ENCODE measurements around the gene FUOM.
"Not testable (repeated sequence)": the region's sequence is repeated elsewhere in the genome, so short reads cannot be mapped to it uniquely, and the experiment has no call there.

The FUOM gene

DNA sequence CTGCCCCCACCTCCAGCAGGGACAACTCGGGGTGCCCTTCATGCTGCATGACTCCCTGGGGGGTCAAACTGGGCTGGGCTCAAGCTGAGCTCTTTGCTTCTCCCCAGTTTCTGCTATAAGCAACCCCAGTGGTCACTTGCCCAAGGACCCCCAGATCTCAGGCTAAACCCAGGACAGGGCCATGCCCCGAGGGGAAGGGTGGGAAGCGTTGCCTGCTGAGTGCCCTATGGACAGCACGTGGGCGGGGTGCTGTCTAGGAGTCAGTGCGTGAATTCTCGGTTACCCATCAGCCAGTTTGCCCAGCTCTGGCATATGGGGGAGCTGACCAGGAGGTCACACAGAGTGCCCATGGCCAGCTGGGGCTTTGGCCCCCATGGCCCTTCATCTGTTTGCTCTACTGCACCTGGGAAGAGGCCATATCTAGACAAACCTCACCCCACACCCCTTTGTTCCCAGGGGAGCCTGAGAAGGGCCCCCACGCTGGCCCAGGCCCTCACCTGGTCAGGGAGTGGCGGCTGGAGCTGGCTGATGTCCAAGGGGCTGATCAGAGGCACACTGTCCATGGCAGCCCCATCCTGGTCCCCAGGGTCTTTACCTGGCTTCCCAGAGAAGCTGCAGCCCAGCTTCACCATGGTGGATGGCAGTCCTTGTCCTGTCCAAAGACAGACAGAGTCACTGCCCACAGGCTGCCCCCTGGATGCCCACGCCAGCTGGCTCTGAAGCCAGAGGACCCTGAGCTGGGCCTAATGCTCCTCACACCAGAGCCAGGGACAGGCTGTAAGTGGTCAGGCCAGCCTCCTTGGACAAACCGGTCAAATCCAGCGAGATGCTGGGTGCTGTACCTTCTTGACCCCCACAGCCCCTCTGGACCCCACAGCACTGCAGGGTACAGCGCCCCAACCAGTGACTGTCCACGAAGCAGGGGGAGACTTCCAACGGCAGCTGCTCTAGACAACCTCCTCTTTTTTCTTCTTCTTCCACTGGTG is 29.2 kb downstream of the FUOM start:
- no peak for DNase-seq

DNA sequence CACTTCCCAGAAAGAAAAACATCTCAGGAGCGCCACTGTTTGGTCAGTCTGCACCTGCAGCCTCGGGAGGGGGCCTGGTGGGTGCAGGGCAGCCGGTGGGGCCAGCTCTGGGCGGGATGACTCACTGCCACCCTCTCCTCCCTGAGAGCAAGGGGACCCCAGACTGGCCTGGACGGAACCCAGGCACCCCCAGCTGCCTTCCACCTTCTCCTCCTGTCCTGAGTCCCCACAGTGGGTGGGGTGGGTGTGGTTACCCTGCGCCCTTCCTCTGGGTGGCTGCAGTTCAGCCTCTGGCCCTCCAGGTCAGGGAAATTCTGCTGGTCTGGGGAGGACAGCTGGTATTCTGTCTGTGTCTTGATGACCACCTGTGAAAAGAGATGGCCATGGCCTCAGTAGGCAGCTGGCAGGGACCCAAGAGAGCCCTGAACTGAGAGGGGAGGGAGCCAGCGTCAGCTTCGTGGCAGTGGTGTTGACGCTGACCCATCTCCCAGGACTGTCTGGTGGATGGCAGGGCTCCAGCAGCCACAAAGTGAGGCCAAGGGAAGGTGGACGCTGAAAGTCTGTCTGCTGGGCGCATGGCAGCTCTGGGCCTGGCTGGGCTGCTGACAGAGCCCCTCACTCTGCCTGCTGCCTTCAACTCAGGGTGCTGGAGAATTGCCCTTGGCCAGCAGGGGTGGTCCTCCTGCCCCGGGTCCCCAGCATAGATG is 30.0 kb downstream of the FUOM start:
- DNase-seq = no peak

DNA sequence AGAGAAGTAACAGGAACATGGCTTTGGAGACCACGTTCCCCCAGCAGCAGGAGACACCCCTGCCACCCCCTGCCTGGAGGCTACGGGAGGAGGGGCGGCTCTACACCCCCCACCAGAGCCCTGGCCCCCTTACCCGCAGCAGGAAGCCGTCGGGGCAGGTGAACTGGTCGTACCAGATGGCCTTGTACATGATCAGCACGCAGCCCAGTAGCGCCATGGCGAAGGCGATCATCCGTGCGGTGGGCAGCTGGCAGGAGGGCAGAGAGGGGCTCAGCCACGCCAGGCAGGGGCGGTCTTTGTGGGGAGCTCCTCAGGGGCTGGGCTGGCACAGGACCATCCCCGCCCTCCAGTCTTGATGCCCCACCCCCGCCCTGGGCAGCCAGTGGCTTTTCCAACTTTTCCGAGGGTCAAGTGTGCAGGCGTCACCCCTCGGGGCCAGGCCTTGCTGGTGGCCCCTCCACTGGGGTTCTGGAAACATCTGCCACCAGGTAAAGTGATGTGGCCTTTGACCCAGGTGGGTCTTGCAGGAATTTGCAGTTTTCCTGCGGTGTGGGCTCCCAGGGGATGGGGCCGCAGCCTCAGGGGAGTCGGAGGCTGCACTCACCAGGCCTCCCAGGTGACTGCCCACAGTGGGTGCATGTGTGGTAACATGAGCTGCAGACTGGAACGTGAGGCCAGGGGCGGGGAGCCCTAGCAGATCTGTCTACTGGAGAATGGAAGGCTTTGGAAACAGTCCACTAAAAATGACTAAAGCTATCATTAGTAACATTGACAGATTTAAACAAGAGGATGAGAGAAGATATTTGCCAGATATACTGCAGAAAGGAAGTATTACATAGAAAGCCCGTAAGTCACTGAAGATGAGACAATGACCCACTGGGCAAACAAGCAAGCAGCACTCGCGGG is 30.8 kb downstream of the FUOM start:
- DNase-seq = no peak

DNA sequence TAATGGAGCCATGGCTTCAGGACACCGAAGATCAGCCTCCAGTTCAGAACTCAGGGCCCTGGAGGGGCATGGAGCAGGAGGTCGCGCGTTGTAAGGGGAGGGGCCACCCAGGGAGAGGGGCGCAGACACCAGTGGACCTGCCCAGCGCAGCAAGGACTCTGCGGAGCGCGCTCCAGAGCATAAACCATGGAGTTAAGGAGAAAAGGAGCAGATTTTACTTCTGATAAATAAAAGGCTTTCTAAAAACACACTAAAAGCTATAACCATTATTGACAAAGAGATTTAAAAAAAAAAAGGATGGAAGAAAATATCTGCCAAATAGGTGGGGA is 31.6 kb downstream of the FUOM start:
- no peak for DNase-seq

DNA sequence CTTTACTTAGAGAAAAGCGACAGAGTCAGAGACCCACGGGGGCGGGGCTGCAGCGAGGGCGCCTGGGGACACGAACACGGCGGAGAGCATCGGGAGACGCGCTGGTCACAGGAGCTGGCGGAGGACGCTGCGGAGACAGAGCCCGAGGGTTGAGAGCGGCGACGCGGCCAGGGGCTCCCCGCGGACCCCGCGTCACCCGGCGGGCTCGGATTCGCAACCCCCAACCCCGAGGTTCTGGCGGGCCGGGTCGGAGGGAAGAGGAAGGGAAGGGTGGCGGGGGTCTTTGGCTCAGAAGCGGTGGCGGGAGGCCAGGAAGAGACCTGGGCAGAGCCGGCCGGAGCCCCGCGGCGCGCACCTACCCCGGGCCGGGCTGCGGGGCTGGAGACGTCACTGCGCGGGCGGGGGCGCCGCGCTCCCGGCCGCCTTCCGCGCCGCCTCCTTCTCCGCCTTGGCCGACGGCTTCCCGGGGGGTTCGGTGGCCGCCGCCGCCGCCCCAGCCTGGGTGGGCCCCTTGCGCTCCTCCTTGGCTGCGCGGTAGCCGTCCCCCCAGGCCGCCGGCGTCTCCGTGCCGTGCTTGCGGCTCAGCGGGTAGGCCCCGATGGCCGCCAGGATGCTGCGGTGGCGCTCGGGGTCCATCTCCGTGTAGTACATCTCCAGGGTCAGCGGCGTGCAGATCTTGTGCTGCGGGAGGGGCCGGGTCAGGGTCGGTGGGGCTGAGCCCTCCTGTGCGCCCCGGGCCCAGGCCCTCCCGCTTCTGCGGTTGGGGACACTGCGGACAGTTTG is 32.2 kb downstream of the FUOM start:
- DNase-seq = peak; percentile 31

DNA sequence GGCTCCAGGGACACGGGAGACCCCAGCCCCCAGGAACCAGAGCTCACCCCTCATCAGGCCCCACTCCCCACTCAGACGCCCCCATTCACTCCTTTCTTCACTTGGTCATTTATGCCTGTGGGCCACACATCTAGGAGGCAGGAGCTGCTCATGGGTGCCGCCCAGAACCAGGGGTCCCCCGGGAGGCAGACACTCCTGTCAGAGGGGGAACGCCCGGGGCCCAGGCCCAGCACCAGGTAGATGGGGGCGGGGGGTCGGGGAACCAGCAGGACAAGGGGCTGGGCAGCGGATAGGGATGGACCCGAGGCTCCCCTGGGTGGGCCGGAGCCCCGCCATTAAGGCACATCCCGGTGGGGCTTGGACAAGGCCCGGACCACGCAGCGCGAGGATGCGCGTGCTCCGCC is 33.0 kb downstream of the FUOM start:
- no peak for DNase-seq

DNA sequence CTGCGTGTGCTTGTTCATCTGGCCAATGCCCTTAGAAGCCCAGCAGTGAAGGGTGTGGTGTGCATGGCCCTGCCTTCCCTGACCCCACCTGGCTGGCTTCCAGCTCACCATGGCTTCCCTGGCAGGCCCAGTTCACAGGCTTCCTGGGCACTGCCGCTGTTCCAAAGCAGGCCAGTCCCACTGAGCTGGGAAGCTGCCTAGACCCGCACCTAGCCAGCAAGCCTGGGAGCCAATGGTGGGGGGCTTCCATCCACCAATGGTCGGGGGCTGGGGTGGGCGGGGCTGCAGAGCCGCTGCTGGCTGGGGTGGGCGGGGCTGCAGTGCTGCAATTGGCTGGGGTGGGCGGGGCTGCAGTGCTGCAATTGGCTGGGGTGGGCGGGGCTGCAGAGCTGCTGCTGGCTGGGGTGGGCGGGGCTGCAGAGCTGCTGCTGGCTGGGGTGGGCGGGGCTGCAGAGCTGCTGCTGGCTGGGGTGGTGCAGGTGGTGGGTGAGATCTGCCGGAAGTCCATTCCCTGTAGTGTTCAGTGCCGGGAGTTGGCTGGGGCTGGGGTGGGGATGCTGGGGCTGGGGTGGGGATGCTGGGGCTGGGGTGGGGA is 33.5 kb downstream of the FUOM start:
- DNase-seq = peak; percentile 80

DNA sequence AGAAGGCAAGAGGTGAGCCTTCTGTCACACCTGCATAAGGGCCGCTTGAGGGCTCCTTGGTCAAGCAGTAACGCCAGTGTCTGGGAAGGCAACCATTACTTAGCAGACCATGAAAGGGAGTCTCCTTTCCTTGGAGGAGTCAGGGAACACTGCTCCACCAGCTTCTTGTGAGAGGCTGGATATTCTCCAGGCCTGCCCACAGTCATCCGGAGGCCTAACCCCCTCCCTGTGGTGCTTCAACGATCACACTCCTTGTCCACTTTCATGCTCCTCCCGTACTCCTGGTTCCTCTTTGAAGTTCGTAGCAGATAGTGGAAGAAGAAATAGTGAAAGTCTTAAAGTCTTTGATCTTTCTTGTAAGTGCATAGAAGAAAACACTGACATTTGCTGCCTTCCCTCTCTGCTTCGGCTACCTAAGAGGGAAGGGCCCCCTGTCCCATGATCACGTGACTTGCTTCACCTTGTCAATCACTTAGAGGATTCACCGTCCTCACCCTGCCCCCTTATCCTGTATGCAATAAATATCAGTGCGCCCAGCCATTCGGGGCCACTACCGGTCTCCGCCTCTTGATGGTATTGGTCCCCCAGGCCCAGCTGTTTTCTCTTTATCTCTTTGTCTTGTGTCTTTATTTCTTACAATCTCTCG is 35.6 kb downstream of the FUOM start:
- DNase-seq = not testable (repeated sequence)

DNA sequence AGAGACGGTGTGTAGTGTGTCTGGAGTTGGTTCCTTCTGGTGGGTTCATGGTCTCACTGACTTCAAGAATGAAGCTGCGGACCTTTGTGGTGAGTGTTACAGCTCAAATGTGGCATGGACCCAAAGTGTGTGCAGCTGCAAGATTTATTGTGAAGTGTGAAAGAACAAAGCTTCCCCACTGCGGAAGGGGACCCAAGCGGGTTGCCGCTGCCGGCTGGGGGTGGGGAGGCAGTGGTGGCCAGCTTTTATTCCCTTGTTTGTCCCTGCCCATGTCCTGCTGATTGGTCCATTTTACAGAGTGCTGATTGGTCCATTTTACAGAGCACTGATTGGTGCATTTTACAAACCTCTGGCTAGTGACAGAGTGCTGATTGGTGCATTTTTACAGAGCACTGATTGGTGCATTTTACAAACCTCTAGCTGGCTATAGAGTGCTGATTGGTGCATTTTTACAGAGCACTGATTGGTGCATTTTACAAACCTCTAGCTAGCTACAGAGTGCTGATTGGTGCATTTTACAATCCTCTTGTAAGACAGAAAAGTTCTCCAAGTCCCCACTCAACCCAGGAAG is 36.9 kb downstream of the FUOM start:
- peak; percentile 16 for DNase-seq

DNA sequence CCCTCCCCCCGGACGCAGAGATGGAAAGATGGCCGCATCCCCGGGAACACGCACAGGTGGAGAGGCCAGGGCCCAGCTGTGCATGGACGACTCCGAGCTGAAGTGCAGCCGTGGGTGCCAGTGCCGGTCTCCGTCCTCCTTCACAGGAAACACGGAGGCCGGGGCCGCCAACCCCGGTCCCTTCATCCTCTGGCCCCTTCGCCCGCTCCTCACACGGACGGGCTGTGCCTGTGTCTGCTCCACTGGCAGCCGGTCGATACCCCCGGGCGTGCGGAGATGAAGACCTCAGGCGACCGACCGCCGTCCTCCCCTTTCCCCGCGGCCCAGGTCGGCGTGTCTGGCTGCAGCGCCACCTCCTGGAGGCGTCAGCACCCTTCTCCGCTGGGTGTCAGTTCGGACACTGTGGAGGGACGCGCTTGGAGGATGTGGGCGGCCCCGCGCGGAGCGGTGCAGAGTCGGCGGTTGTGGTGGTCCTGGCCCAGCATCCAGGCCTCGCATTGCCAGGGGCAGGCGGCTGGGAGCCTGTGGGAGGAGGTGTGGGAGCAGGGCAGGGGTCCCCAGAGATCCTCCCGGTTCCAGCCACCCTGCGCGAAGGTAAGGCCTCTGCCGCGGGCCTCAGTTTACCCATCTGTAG is 39.2 kb downstream of the FUOM start:
- DNase-seq = peak; percentile 78

DNA sequence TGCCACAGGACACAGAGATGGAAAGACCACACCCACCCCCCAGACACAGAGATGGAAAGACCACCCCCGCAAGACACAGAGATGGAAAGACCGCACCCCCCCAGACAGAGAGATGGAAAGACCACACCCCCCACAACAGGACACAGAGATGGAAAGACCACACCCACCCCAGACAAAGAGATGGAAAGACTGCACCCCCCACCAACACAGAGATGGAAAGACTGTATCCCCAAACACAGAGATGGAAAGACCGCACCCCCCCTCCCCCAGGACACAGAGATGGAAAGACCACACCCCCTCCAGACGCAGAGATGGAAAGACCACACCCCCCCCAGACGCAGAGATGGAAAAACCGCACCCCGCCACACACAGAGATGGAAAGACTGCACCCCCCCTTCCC is 41.1 kb downstream of the FUOM start:
- no peak for DNase-seq

DNA sequence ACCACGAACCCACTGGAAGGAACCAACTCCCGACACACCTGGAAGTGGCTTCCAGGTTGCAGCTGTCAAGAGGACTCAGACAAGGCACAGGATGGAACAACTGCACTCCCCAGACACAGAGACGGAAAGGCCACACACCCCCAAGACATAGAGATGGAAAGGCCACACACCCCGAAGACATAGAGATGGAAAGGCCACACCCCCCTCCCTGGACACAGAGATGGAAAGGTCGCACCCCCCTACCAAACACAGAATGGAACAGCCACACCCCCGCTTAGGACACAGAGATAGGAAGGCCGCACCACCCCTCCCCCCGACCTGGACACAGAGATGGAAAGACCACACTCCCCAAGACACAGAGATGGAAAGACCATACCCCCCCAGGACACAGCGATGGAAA is 41.6 kb downstream of the FUOM start:
- no peak for DNase-seq

DNA sequence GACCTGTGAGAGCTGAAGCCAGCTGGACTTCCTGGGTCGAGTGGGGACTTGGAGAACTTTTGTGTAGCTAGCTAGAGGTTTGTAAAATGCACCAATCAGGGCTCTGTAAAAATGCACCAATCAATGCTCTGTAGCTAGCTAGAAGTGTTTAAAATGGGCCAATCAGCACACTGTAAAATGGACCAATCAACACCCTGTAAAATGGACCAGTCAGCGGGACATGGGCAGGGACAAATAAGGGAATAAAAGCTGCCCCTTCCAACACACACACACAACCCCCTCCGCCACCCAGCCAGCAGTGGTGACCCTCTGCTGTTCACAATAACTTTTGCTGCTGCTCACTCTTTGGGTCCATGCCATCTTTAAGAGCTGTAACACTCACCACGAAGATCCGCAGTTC is 42.0 kb downstream of the FUOM start:
- DNase-seq = no peak

DNA sequence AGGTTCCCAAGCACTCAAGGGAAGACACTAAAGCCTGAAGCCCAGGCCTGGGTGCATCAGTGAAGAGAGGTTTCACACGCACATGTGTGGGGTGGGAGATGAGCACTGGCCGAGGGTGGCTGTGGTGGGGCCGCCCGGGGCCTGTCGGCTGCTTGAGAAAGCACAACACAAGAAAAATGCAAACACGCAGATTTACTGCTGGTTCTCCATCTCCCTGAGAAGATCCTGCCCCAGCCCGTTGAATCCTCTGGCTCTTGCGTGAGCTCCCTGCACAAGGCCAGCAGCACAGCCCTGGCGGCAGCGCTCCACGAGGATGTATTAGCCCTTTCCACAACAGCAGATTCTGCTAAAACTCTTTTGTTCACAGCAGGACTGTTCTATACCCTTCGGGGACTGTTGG is 42.9 kb downstream of the FUOM start:
- no peak for DNase-seq

DNA sequence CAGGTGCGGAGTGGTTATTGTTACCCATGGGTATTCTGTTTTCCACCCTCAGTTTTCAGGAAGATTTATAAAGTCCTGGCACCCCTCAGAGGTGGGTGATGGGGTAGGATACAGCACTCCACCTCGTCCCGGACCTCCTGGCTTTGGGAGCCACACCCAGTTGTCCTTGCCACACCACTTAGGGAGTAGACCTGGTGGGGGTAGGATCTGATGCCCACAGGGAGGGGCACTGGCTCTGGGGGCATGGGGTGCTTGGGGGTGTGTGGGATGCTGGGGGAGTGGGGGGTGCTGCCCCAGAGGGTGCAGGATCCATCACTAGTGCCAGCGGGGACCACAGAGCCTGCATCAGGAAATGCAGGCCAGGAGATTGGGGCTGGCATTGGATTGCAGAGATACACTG is 44.6 kb downstream of the FUOM start:
- no peak for DNase-seq

DNA sequence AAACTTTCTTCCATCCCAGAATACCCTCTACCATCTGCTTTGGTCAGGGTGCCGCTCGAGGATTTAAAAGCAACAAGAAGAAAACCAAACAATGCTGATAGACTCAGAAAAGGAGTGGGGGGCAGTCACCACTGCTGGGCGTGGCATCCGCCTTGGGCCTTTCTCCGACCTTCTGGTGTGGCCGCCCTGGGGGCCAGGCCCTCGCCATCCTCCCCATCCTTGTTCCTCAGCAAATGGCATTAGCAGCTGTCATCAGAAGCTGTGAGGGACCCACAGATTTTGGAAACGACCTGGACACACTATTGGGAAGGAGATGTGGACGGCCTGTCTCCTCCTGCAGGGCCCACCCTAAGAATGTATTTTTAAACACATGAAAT is 45.1 kb downstream of the FUOM start:
- no peak for DNase-seq

DNA sequence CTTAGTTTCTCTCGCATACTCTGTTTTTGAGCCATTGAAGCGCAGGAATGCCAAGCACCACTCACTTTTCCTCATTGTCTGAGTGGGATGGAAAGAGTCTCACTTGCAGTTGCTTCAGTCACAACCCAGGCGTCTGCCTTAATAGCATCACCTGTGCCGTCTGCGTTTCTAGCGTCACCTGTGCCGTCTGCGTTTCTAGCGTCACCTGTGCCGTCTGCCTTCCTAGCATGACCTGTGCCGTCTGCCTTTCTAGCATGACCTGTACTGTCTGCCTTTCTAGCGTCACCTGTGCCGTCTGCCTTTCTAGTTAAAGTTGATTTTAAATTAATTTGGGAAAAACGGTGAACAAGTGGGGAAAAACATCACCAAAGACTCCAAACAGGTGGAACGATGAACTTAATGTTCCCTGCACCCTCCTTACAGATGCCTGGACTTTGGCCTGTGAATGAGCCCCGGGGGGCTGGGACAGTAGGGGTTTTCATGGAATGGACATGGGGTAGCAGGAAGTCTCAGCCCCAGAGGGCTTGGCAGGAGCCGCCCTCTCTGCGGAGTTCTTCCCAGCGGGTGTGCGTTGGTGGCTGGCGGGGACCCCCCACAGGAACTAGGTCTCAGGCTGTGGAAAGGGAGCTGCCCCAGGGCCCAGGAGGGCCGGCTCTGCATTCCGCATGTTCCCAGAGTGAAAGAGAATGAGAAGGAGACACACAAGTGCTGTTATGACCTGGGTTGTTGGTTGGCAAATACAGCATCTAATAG is 45.6 kb downstream of the FUOM start:
- no peak for DNase-seq

DNA sequence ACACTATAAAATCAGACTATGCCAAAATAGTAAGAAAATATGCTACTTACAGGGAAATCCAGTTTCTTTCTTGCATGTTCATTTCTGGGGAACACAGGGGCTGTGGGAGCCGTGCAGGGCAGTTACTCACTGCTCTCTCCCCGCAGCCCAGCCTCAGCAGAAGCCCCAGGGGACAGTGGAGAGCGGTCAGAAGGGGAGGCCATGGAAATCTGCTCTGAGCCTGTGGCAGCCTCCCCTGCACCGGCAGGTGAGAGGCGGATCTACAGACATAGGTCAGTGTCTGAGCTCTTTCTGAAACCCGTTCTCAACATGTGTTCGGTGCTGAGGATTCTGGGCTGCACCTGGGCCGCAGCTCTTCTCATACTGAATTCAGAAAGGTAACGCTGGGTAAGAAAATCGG is 46.2 kb downstream of the FUOM start:
- DNase-seq = no peak

DNA sequence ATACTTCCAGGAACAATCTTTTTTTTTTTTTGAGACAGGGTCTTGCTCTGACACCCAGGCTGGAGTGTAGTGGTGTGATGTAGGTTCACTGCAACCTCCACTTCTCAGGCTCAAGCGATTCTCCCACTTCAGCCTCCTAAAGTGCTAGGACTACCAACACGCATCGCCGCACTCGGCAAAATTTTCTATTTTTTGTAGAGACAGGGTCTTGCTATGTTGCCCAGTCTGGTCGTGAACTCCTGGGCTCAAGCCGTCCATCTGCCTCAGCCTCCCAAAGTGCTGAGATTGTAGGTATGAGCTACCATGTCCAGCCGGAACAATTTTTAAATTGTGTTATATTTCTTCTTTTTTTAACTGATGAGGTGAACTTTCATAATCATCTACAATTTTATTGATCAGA is 47.0 kb downstream of the FUOM start:
- DNase-seq = no peak

DNA sequence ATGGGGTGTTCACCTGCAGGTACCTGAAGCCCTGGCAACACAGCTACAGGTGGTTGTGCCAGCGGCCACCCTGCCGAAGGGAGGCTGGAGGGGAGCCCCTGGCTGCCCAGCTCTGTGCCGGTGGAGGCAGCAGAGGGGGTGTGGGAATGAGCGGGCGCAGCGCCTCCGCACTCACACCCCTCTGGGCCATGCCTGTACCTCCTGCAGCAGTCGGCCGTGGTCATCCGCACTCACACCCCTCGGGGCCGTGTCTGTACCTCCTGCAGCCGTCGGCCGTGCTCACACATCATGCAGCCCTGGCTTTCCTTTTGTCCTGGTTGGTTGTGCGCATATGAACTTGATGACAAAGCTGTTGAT is 47.4 kb downstream of the FUOM start:
- DNase-seq = no peak

Measured in CD4-positive, alpha-beta T cell treated with Interleukin-10 for 1 hour (primary cell).